ENCODE data around the gene PRELP. TPM values are rescaled to one million over a fixed set of nuclear protein-coding genes. Genes with fewer than 3 reads are reported as not detected.

Gene PRELP
- total RNA-seq (2022; extraction: Qiagen RNA extraction; ENCODE audit: low read depth) = 0.02 TPM in 2 of 5 replicates, not detected in the others

GRCh38 chr1:203475012-203475981 is at the start of gene PRELP:
Gene PRELP, plus strand, starts transcription at chr1:203475806. Its CDS starts 7,379 bp downstream, at chr1:203483185.

DNA sequence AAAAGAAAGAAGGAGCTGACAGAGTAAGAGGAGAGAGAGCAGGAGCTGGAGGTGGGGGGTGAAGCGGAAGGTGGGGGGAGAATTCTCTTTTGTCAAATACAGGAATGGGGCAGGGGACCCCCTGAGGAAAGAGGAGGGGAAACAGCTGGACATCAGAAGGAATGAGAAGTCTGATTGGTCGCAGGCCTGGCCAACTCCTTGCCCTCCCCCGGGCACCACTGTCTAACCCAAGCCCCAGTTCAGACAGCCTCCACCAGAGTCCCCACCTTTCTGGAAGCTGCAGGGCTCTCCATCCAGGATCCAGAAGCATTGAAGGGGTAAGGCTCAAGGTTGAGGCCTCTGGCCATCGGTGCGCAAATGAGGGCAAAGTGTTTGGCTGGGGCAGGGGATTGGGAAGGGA is 18.3 kb downstream of the PRELP start, which contains the start of gene OPTC:
TSS of gene OPTC (plus strand) at position 253 of the 400 bp plus-strand sequence. CDS start 1,853 bp downstream, outside the sequence.

Other genes starting within 250 kb of the PRELP start
- not detected in 5 replicates for gene CHIT1, start 246.1 kb upstream of the PRELP start, total RNA-seq (2022; extraction: Qiagen RNA extraction; ENCODE audit: low read depth)
- 9.3 to 17.7 TPM (median 13.2 TPM) in 5 replicates for gene BTG2, start 170.3 kb upstream of the PRELP start, total RNA-seq (2022; extraction: Qiagen RNA extraction; ENCODE audit: low read depth)
- 0.09 TPM in 1 of 5 replicates, not detected in the others for gene FMOD, start 124.7 kb upstream of the PRELP start, total RNA-seq (2022; extraction: Qiagen RNA extraction; ENCODE audit: low read depth)
- gene OPTC, start 18.3 kb downstream of the PRELP start, total RNA-seq (2022; extraction: Qiagen RNA extraction; ENCODE audit: low read depth) = not detected in 5 replicates
- gene ATP2B4, start 151.0 kb downstream of the PRELP start, total RNA-seq (2022; extraction: Qiagen RNA extraction; ENCODE audit: low read depth) = 11.2 to 17.1 TPM (median 14.6 TPM) in 5 replicates